ENCODE results near the gene CXCL1.
"Not testable (repeated sequence)": the region's sequence is repeated elsewhere in the genome, so short reads cannot be mapped to it uniquely, and the experiment has no call there.

The CXCL1 gene

GRCh38 chr4:73875401-73875800, 6.2 kb downstream of the CXCL1 start:
- no peak for DNase-seq (ENCODE audit: low read depth)

DNA sequence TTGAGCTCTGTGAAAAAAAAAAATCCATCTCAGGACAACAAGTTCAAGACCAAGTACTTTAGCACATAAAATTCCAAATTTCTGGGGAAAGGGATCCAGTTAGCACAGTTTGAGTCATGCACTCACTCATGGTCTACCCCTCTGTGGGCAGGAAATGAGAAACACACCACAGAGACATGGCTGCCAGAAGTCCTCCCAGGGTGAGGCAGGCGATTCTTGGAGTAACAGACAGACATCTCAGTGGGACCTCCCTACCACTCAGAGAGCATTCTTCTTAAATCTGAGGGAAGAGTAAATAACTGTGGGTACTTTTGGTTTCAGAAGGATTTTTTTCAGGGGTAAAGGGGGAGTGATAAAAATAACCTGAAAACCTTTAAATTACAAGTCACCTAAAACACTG, 14.1 kb downstream of the CXCL1 start:
- DNase-seq (ENCODE audit: low read depth), result peak; percentile 83

DNA sequence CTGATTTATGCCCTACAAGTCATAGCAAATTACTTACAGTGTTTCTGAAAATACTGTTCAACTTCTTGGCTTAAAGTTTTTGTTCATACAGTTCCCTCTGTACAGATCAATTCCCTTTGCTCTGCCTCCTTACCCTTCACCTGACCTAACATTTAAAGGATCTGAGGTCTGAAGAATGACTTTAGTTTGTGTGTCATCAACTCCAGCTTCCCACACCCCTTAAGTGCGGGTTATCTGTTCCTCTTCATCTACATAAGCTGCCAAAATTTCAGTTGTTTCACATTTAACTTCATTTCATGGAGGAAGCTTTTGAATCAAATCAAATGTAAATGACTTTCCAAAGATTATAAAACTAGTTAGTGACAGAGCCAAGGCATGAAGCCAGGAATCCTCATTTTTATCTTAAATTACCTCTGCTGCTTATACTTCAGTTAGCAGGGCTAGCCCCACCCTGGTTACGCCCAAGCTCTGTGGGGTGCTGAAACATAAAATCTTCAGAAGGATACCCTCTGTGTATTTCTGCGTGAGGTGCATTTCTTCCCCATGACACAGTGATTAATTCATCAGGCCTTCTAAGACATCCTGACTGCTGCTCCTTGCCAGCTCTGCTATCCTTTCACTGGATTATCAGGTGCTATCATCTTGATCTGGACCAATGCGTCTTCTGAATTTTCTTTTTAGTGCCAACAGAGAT, 16.5 kb downstream of the CXCL1 start:
- DNase-seq (ENCODE audit: low read depth), result peak; percentile 49

- DNase-seq (ENCODE audit: low read depth), result no peak
Measured at GRCh38 chr4:73891326-73891725, 22.1 kb downstream of the CXCL1 start.

DNA sequence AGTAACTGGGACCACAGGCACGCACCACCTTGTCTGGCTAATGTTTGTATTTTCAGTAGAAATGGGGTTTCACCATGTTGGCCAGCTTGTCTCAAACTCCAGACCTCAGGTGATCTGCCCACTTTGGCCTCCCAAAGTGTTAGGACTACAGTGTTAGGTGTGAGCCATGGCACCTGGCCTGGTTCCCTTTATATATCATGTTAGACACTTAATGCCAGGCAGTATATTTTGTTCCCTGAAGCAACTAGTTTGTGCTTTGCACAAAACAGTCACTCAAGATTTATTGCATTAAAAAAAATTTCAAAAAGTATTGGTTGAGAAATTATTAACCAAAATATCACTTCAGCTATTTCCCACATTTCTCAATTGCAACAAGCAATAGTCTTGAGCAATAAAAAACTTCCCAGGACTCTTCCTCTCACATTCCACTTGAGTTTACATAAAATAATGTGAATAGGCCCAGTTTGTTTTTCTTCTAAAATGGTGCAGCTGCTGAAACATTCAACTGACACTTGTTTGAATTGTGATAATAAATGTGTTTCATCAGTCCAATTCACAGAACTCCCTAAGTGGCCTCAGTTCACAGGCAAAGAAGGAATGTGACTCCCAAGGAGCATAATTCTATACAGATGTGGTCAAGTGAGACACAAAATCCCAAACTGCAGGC, 22.7 kb downstream of the CXCL1 start:
- DNase-seq (ENCODE audit: low read depth), result peak; percentile 94

DNA sequence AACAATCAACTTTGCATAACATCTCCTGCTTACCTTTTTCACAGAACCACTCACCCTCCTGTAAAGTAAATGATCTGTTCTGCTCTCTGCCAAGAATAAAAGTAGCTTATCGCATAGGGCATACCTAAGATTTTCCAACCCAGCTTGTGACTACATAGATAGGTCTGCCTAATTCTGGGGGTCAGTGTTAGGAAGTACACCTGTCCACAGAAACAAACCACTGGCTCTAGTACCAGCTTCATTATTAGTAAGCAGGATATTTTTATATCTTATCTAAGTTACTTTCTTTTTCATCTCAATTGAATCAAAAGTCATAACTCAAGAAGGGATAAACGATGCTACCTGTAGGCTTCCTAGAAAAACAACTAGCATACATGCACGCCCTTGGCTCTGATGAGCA, 23.8 kb downstream of the CXCL1 start:
- no peak for DNase-seq (ENCODE audit: low read depth)

DNA sequence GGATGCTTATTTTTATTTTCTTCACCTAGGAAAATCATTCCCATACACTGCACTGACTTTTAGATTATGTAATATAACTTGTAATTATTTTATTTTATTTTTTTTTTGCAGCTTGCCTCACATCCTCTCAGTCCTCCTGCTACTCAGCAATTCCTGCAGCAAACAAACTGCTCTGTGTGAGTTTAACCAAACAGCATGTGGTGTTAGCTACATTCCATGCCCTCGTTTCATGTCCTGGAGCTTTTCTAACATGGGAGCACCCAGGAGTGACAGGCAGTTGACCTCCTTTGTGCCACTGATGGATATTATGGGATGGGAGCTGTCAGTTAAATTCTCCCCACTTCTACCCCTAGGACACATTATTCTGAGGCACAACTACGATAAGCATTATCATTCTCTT, 24.8 kb downstream of the CXCL1 start:
- DNase-seq (ENCODE audit: low read depth), result peak; percentile 48

- no peak for DNase-seq (ENCODE audit: low read depth)
Measured at GRCh38 chr4:73895201-73896175, 26.3 kb downstream of the CXCL1 start.

- DNase-seq (ENCODE audit: low read depth), result no peak
Measured at GRCh38 chr4:73896416-73896815, 27.2 kb downstream of the CXCL1 start.

DNA sequence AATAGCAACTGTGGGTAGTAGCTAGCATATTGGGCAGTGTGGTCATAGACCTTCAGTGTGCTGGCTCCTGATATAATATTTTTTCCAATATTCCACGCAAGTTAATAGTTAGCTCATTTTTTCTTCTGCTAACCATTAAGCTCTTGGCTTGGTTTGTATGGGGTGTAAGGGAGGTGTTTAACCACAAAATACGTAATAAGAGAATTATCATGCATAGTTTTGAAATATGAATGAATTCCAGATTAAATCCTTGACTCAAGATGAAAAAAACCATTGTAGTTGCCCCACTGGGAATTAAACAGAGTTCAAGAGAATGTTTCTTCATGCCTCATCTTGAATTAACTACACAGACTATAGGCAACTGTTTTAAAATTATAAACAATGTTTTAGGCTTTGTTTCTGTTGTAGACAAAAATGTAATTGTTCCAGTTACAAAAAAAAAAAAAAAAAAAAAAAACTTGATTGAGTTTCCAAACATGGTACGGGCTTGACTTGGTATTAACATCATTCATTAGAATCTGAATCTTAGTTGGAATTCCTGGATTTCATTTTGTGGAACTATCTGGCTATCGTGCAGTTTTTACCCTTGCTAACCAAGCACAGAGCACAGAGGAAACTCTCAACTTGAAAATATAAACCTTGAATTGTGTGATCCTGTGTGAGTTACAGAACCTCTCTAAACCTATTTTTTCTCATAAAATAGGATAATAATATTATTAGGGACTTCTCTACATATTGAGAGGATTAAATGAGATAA, 28.4 kb downstream of the CXCL1 start:
- DNase-seq (ENCODE audit: low read depth), result peak; percentile 35

- DNase-seq (ENCODE audit: low read depth), result not testable (repeated sequence)
Measured at GRCh38 chr4:73899338-73899737, 30.1 kb downstream of the CXCL1 start.

DNA sequence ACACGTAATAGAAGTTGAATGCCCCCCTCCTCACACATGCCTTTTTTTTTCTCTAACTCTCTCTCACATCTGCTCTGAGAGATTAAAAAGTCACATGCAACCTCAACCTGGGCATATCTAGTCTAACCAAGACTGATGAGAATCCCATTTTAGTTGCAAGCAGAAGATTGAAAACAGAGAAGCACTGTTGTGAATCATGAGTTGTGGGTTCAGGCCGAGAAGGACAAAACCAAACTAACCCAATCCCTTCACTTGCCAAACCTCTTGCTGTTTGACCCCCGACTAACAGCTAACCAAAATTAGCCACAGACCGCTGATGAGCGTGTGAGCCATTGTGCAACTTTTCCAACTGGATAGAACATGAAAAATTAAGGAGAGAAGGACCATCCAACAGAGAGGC, 31.8 kb downstream of the CXCL1 start:
- DNase-seq (ENCODE audit: low read depth), result peak; percentile 66

- peak; percentile 46 for DNase-seq (ENCODE audit: low read depth)
Measured at GRCh38 chr4:73902038-73902637, 32.9 kb downstream of the CXCL1 start.

DNA sequence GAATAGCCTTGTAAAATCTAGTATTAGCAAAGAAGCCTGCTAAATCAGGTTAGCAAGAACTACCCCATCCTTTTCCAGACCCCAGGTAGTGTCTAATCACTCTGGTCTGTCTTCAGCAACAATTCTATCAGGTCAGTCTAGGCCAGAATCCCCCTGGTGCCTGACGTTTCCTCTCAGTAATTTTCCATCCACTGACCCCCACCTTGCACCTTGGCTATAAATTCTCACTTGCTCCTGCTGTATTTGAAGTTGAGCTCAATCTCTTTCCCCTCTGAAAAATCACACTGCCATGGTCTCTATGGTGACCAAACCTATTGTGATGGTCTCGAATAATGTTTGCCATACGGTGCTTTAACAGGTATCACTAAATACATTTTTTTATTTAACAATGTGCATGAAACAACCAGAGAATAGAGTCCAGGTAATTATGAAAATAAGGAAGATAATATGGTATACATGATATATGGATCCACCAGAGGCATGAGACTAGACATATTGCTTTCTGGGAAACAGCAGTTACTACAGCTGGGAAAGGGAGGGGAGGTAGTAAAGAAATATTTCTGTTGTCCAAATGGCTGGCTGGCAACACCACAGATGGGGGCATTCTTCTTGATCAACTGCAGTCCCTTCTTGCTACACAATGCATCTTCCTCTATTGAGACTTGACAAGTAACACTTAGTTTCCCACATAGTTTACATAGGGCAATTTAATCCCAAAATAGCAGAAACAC, 33.8 kb downstream of the CXCL1 start:
- no peak for DNase-seq (ENCODE audit: low read depth)

DNA sequence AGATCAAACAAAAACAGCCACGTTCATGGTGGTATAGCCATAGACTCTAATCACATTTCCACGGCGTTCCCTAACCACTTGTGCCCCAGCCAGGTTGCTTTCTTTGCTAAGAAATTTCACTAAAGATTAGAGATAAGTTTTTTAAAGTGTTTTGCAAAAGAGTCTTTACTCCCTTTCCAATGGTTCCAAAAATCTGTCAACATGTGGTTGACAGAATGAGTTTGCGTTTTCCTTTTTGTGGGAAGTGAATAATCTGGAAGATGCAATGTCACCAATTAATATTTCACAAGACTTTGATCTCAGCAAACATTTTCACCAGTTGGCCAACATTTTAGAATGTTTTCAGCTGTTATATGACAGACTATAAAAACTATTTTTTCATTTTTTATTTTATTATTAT, 35.3 kb downstream of the CXCL1 start:
- DNase-seq (ENCODE audit: low read depth), result no peak

DNA sequence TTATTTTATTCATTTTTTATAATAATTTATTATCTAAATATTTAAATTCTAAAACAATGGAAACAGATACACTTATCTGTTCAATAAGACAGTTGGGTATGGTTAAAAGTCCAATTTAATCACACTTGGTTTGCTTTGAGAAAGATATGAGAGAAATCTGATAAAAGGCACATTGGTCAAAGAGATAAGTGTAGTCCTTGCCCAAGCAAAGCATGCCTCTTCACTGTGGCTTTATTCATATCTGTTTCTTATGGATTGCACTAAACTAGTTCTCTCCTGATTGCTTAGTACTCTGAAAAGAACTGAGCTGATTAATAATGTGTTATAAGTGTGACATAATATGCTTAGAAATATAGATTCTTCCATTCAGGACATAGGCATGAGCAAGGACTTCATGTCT, 39.8 kb downstream of the CXCL1 start:
- no peak for DNase-seq (ENCODE audit: low read depth)

- peak; percentile 13 for DNase-seq (ENCODE audit: low read depth)
Measured at GRCh38 chr4:73911746-73912145, 42.6 kb downstream of the CXCL1 start.

GRCh38 chr4:73912191-73912590, 43.0 kb downstream of the CXCL1 start:
- peak; percentile 13 for DNase-seq (ENCODE audit: low read depth)

GRCh38 chr4:73914071-73914470, 44.9 kb downstream of the CXCL1 start:
- DNase-seq (ENCODE audit: low read depth), result no peak

- DNase-seq (ENCODE audit: low read depth), result no peak
Measured at GRCh38 chr4:73916172-73916925, 47.2 kb downstream of the CXCL1 start.

All from EH (cell line).